Astrocyte of the cerebellum (primary cell): Measurements from ENCODE around the gene MAPK14.

Source experiments
- DNase-seq: peaks from one replicate; pipeline ENCODE4 v3.0.0-alpha.2; 2011; ENCODE audit warnings: low read depth
- H3K4me3 ChIP-seq: 2 replicates; pipeline ENCODE4 v1.5.1; 2011; ENCODE audit warnings: mild to moderate bottlenecking, low read depth, low read length, moderate library complexity
- CTCF ChIP-seq: IDR thresholded peaks from 2 replicates; pipeline ENCODE4 v1.5.1; 2012; ENCODE audit warnings: low read length, low read depth, moderate library complexity, mild to moderate bottlenecking; ENCODE audit errors: missing control alignments
- in situ Hi-C: cut with HindIII; loops from 2 replicates; pipeline ENCODE4 v1.10.0; 2017; ENCODE audit warnings: low sequenced_read_pairs

MAPK14 gene

GRCh38 chr6:36049582-36049981, 22.0 kb downstream of the MAPK14 start:
- no peak for DNase-seq
- TF ChIP-seq CTCF = no peak
- no peak overlapping the region for H3K4me3 ChIP-seq
- in situ Hi-C loops = no loop called here

GRCh38 chr6:36050305-36050704, 22.7 kb downstream of the MAPK14 start:
- in situ Hi-C loops = no loop called here

GRCh38 chr6:36050947-36051710, 23.5 kb downstream of the MAPK14 start:
- in situ Hi-C loops = no loop called here
- H3K4me3 ChIP-seq = no peak overlapping the region
- DNase-seq = no peak
- no peak for TF ChIP-seq CTCF

More at GRCh38 chr6:36050305-36050704, 22.7 kb downstream of the MAPK14 start:
- TF ChIP-seq CTCF = no peak
- no peak overlapping the region for H3K4me3 ChIP-seq
- DNase-seq = no peak

- in situ Hi-C loops = no loop called here
- DNase-seq = no peak
- H3K4me3 ChIP-seq = no peak overlapping the region
- TF ChIP-seq CTCF = no peak
Observed at GRCh38 chr6:36052097-36052496, 24.5 kb downstream of the MAPK14 start.

- in situ Hi-C loops = no loop called here
- no peak for TF ChIP-seq CTCF
Observed at GRCh38 chr6:36053878-36054277, 26.3 kb downstream of the MAPK14 start.

GRCh38 chr6:36054415-36054814, 26.8 kb downstream of the MAPK14 start:
- H3K4me3 ChIP-seq = no peak overlapping the region
- in situ Hi-C loops = no loop called here
- DNase-seq = no peak
- TF ChIP-seq CTCF = no peak

More at GRCh38 chr6:36053878-36054277, 26.3 kb downstream of the MAPK14 start:
- no peak overlapping the region for H3K4me3 ChIP-seq
- no peak for DNase-seq

GRCh38 chr6:36054956-36055355, 27.3 kb downstream of the MAPK14 start:
- in situ Hi-C loops = no loop called here

More at GRCh38 chr6:36054956-36055355, 27.3 kb downstream of the MAPK14 start:
- TF ChIP-seq CTCF = no peak
- H3K4me3 ChIP-seq = no peak overlapping the region
- no peak for DNase-seq
